DOHH2 (cell line): Measurements from ENCODE around the gene SLC1A2.

ENCODE experiments used
- H3F3A ChIP-seq: fragments of 200-600 bp; sonication (generic), shearing (Covaris generic); 2 replicates; pipeline ENCODE4 v1.6.0; 2016; ENCODE audit warnings: antibody characterized with exemption, mild to moderate bottlenecking; ENCODE audit not compliant: control insufficient read depth, insufficient read depth
- H3K27ac ChIP-seq: fragments of 200-600 bp; sonication (generic); 2 replicates; pipeline ENCODE4 v1.5.1; 2014; ENCODE audit warnings: low read depth, mild to moderate bottlenecking, low read length, moderate library complexity
- H3K27me3 ChIP-seq: fragments of 200-600 bp; sonication (generic); 2 replicates; pipeline ENCODE4 v1.6.1; 2014; ENCODE audit warnings: mild to moderate bottlenecking, low read length, mixed read lengths; ENCODE audit not compliant: control insufficient read depth
- H3K36me3 ChIP-seq: fragments of 200-600 bp; sonication (generic); 2 replicates; pipeline ENCODE4 v1.6.1; 2014; ENCODE audit warnings: mild to moderate bottlenecking, low read length, moderate library complexity, mixed read lengths; ENCODE audit not compliant: control insufficient read depth
- H3K4me1 ChIP-seq: fragments of 200-600 bp; sonication (generic); 2 replicates; pipeline ENCODE4 v1.6.1; 2014; ENCODE audit warnings: mild to moderate bottlenecking, low read length, mixed read lengths; ENCODE audit not compliant: control insufficient read depth
- H3K4me2 ChIP-seq: fragments of 200-600 bp; sonication (generic); 2 replicates; pipeline ENCODE4 v1.6.0; 2014; ENCODE audit warnings: mild to moderate bottlenecking, low read length, moderate library complexity
- H3K4me3 ChIP-seq: fragments of 200-600 bp; sonication (generic); 2 replicates; pipeline ENCODE4 v1.5.1; 2014; ENCODE audit warnings: mild to moderate bottlenecking, low read length, mixed read lengths
- H3K79me2 ChIP-seq: fragments of 200-600 bp; sonication (generic); 2 replicates; pipeline ENCODE4 v1.6.1; 2014; ENCODE audit warnings: mild to moderate bottlenecking, low read length, mixed read lengths; ENCODE audit not compliant: control insufficient read depth
- H3K9me2 ChIP-seq: fragments of 200-600 bp; sonication (generic); replicated peaks from 2 replicates; pipeline ENCODE4 v1.6.1; 2014; ENCODE audit warnings: mild to moderate bottlenecking, low read length, mixed read lengths; ENCODE audit not compliant: control insufficient read depth
- H3K9me3 ChIP-seq: fragments of 200-600 bp; sonication (generic); 2 replicates; pipeline ENCODE4 v1.6.1; 2014; ENCODE audit warnings: antibody characterized with exemption, low read length, mixed read lengths; ENCODE audit not compliant: control insufficient read depth, insufficient read depth
- H4K20me1 ChIP-seq: fragments of 200-600 bp; sonication (generic); 2 replicates; pipeline ENCODE4 v1.6.0; 2014; ENCODE audit warnings: low read depth, mild to moderate bottlenecking, antibody characterized with exemption, low read length, moderate library complexity; ENCODE audit not compliant: control insufficient read depth, insufficient read depth
- EZH2phosphoT487 ChIP-seq: fragments of 200-600 bp; sonication (generic); IDR thresholded peaks from 2 replicates; pipeline ENCODE4 v1.6.1; 2017; ENCODE audit warnings: borderline replicate concordance, mild to moderate bottlenecking, antibody characterized with exemption, low read length, moderate library complexity, mixed read lengths
- TF ChIP-seq, protein P1 (sequence below): fragments of 200-600 bp; sonication (generic); IDR thresholded peaks from one replicate; pipeline ENCODE4 v1.5.1; 2014; ENCODE audit warnings: antibody characterized with exemption, mild to moderate bottlenecking, low read depth, low read length; ENCODE audit not compliant: poor library complexity, severe bottlenecking

The SLC1A2 gene

DNA sequence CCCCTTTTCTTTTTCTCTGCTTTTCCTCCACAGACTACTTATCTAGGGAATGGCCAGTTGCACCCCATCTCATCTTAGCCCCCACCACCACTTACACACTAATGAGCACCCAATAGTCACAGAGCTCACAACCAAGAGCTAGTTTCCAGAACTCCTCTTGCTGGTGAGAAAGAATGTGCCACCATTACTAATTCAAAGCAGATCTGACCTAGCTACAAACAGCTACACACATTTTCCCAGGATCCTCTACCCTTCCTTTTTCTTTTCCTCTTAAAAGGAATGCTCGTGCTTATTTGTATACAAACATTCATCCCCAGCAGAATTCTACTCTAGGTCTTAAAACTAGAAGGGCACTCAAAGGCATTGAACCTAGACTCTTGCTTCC lies 143.6 kb downstream of the SLC1A2 start:
- H3K27ac ChIP-seq, result no peak overlapping the region
- no peak for TF ChIP-seq EZH2phosphoT487
- TF ChIP-seq, protein P1, sequence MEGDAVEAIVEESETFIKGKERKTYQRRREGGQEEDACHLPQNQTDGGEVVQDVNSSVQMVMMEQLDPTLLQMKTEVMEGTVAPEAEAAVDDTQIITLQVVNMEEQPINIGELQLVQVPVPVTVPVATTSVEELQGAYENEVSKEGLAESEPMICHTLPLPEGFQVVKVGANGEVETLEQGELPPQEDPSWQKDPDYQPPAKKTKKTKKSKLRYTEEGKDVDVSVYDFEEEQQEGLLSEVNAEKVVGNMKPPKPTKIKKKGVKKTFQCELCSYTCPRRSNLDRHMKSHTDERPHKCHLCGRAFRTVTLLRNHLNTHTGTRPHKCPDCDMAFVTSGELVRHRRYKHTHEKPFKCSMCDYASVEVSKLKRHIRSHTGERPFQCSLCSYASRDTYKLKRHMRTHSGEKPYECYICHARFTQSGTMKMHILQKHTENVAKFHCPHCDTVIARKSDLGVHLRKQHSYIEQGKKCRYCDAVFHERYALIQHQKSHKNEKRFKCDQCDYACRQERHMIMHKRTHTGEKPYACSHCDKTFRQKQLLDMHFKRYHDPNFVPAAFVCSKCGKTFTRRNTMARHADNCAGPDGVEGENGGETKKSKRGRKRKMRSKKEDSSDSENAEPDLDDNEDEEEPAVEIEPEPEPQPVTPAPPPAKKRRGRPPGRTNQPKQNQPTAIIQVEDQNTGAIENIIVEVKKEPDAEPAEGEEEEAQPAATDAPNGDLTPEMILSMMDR, result no peak
- H3K36me3 ChIP-seq, result no peaks in the 10 kb centered on the region
- H3K9me2 ChIP-seq, result no peaks in the 10 kb centered on the region
- no peaks in the 10 kb centered on the region for H4K20me1 ChIP-seq
- H3K4me1 ChIP-seq, result no peaks in the 10 kb centered on the region
- H3K4me2 ChIP-seq, result no peak overlapping the region
- H3F3A ChIP-seq, result no peaks in the 10 kb centered on the region
- no peak overlapping the region for H3K4me3 ChIP-seq
- H3K9me3 ChIP-seq, result no peaks in the 10 kb centered on the region
- no peaks in the 10 kb centered on the region for H3K79me2 ChIP-seq
- peaks cover 4% of the 10 kb centered on the region; the same call in 1 of the 2 replicates for H3K27me3 ChIP-seq

DNA sequence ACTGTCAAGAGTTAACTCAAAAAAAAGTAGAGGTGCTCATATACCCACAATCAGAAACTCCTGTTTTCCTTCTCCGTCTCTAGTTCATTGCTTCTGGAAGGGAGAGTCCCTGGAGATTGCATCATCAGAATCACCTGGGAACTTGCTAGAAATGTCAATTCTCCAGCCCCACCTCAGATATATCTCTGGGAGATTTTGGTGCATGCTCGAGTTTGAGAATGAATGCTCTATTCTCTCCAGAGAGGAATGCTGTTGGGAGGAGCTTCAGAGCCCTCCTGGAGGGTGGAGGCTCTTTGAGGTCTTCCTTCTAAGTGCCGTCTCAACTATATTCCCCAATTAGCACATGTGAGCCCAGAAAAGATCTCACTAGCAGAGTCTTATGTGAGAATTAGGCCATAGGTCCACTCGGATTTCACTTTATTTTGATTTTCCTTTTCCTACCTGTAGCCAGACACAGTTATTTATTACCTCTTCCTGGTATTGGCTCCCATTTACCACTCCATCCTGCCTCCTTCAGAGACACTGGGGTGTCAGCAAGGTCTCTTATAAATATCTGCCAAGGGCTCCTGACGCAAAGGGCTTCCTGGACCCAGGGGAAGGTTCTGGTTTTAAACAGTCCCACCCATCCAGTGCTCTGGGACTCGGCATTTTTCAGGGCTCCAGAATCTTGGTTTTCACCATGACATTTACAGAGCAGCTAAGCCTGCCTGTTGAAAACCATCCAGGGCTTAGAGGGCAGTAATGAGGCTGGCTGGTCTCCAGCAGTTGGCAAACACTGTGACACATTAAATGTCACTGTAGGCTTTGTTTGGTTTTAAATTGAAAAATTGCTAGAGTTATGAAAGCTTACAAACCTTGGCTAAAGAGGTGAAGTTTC lies 144.2 kb downstream of the SLC1A2 start:
- Histone ChIP-seq H3K9me2 (no peaks in the 10 kb centered on the region), H3K9me3 (no peaks in the 10 kb centered on the region), H3K27me3 (peaks cover 4% of the 10 kb centered on the region; the same call in 1 of the 2 replicates), H3K27ac (no peak overlapping the region), H3F3A (no peaks in the 10 kb centered on the region), H3K4me1 (no peaks in the 10 kb centered on the region), H3K4me3 (no peak overlapping the region), H3K79me2 (no peaks in the 10 kb centered on the region), H3K4me2 (no peak overlapping the region), H3K36me3 (no peaks in the 10 kb centered on the region), H4K20me1 (no peaks in the 10 kb centered on the region)
- no peak for TF ChIP-seq EZH2phosphoT487
- TF ChIP-seq, protein P1, result no peak

DNA sequence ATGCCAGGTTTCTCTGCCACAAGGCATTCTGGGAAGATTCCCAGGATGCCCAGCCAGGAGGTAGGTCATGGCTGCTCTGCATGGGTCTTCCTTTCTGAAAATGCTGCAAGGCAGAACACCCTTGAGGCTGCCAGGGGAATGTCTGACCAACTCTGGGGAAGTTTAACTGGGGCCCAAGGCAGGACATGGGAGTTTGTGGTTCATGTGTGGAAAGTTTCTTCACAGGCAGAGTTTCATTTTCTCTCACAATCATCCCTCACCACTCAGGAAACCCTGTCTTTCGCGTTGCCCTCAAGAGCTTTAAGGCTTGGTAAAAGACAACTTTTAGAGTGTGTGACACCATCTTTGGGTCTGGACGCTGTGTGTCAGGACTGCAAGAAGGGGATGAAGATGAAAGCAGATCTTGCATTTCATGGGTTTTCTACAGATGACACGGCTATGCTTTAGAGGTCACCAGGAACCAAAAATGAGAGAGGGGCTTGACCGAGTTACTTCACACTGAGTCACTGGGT lies 146.9 kb downstream of the SLC1A2 start:
- peaks cover 4% of the 10 kb centered on the region; the same call in 1 of the 2 replicates for H3K27me3 ChIP-seq
- no peak overlapping the region for H3K27ac ChIP-seq
- H3K79me2 ChIP-seq, result no peaks in the 10 kb centered on the region
- no peaks in the 10 kb centered on the region for H3K9me2 ChIP-seq
- no peaks in the 10 kb centered on the region for H3K36me3 ChIP-seq
- no peak overlapping the region for H3K4me2 ChIP-seq
- no peaks in the 10 kb centered on the region for H3K9me3 ChIP-seq
- no peak overlapping the region for H3K4me3 ChIP-seq
- H3F3A ChIP-seq, result no peaks in the 10 kb centered on the region
- no peaks in the 10 kb centered on the region for H3K4me1 ChIP-seq
- TF ChIP-seq, protein P1, result no peak
- TF ChIP-seq EZH2phosphoT487, result no peak
- no peaks in the 10 kb centered on the region for H4K20me1 ChIP-seq
